Mesangial cell (primary cell): ENCODE measurements around the gene DMKN. TPM values are rescaled to one million over a fixed set of nuclear protein-coding genes. Genes with fewer than 3 reads are reported as not detected.

Experiments used
- total RNA-seq: library from RNA; depleted of rRNA; stranded (reverse); fragments of >200 nt; gene quantifications from 2 replicates; pipeline ENCODE4 v1.2.3, GENCODE V29; 2015

Gene DMKN
- 29.5 and 70.4 TPM in 2 replicates for total RNA-seq

GRCh38 chr19:35513628-35514281, at the start of gene DMKN:
Gene DMKN, minus strand, starts transcription at chr19:35513649. Its CDS starts 174 bp downstream, at chr19:35513475.

DNA sequence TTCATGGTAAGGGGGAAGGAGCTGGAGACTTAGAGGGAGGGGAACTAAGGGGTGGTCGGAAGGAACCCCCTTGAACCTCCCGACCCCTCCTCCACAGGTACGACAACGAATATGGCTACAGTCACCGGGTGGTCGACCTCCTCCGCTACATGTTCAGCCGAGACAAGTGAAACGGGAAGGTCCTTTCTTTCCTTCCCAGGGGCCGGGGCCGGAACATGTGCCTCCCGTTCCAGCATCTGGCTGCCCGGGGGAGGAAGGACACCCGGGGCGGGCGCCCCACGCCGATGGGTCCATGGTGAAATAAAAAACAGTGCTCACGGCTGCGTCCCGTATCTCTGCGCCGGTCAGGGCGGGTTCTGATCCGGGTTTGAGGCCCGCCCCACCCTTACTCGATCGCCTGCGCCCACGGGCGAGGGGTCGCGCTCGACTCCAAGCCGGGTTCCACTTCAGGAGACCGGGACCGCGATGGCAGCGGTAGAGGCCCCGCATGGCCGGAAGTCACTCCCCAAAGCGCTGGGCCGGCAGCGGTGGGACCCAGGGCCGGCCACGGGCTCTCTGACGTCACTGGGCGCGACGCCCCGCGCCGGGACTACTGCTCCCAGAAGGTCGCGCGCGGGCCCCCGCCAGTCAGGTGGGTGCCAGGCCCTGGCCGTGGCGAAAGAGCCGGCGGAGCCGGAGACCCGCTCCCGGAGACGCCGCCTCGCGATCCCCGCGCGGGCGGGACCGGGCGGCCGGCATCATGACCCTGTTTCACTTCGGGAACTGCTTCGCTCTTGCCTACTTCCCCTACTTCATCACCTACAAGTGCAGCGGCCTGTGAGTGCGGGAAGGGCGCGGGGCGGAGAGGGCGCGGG, 31.8 kb upstream of the DMKN start, which contains the start of gene TMEM147:
TMEM147 (plus strand) TSS at position 626 of the 854 bp plus-strand sequence; CDS start at position 740, 114 bp downstream.

DNA sequence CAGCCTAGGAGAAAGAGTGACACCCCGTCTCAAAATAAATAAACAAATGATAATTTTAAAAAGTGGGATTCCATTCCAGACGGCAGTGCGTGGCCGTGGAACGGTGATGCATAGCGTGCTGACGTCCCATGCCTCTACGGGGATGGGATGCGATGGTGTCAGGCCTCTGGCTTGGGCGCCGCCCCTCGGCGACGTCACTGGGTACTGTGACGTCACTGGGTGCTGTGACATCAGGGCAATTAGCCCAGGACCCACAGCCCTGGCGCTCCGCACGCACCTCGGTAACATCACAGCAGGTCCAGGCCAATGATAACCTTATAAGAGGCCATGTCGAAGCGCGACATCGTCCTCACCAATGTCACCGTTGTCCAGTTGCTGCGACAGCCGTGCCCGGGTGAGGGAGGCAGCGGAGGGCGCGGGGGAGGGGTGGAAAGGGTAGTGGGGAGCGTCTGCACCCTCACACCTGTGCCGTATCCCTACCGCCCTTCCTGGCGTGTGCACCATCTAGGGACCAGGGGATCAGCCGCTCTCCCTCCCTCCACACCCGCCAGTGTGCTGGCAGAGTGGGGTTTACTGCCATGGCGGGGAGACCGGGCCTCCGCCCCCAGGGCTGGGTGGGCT, 19.9 kb upstream of the DMKN start, which contains the start of gene GAPDHS:
GAPDHS (plus strand) TSS at position 256 of the 621 bp plus-strand sequence; CDS start at position 328, 72 bp downstream.

DNA sequence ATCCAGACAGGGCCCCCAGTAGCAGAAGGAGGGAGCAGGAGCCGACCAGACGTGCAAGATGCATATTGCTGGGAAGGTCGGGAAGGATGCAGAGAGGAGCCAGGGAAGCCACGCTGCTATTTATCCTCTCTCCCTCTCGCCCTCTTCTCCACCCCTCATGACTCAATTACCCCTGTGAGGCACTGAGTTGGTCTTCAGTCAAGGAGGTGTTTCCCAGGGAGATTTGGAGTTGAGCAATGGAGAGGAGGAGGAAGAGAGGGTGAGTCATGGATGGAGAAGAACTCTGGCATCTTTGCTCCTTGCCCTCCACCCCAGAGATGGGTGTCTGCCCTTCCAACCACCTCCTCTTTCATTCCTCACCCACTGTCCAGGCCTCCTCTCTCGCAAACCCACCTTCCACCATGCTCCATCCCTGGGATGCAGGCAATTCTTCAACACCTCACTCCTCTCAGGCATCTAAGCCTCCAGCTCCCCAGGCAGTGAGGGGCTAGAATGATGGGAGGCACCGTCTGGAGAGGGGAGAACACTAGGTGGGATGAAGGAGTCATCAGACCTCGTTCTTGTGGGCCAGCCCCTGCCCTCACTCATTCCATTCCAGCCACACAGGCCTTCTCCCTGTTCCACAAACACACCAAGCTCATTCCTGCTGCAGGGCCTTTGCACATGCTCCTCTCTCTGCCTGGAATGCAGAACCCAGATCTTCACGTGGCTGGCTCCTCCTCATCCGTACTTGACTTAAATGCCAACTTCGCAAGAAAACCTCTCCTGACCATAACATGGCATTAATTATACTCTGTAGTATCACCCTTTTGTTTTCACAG, 15.0 kb upstream of the DMKN start, which contains the start of gene SBSN:
SBSN (minus strand) TSS at position 94 of the 821 bp plus-strand sequence; CDS start at position 64, 30 bp downstream.

GRCh38 chr19:35490364-35490763, 23.1 kb downstream of the DMKN start, which contains the start of gene KRTDAP:
Gene KRTDAP, minus strand, starts transcription at chr19:35490464. Its CDS starts 22 bp downstream, at chr19:35490442.

GRCh38 chr19:35447606-35448469, 65.6 kb downstream of the DMKN start, which contains the start of gene FFAR2:
Gene FFAR2, plus strand, starts transcription at chr19:35448257. Its CDS starts 1,458 bp downstream, at chr19:35449715.

Other genes starting within 250 kb of the DMKN start
- 69.4 and 83.2 TPM in 2 replicates for gene USF2, start 244.7 kb downstream of the DMKN start, total RNA-seq
- not detected in 2 replicates for gene HAMP, start 231.1 kb downstream of the DMKN start, total RNA-seq
- 0.25 TPM in 1 of 2 replicates, not detected in the other for gene MAG, start 221.5 kb downstream of the DMKN start, total RNA-seq
- gene CD22, start 184.5 kb downstream of the DMKN start, total RNA-seq, result 1.1 TPM in 1 of 2 replicates, not detected in the other
- not detected in 2 replicates for gene FFAR1, start 165.7 kb downstream of the DMKN start, total RNA-seq
- not detected in 2 replicates for gene FFAR3, start 155.2 kb downstream of the DMKN start, total RNA-seq
- gene GPR42, start 142.6 kb downstream of the DMKN start, total RNA-seq, result not detected in 2 replicates
- not detected in 2 replicates for gene FFAR2, start 65.4 kb downstream of the DMKN start, total RNA-seq
- gene KRTDAP, start 23.2 kb downstream of the DMKN start, total RNA-seq, result not detected in 2 replicates
- not detected in 2 replicates for gene SBSN, start 14.7 kb upstream of the DMKN start, total RNA-seq
- gene GAPDHS, start 19.8 kb upstream of the DMKN start, total RNA-seq, result not detected in 2 replicates
- gene TMEM147, start 32.0 kb upstream of the DMKN start, total RNA-seq, result 118 and 129 TPM in 2 replicates
- gene ATP4A, start 50.0 kb upstream of the DMKN start, total RNA-seq, result not detected in 2 replicates
- gene PMIS2, start 72.5 kb upstream of the DMKN start, total RNA-seq, result not detected in 2 replicates
- 7.5 and 20.7 TPM in 2 replicates for gene HAUS5, start 99.1 kb upstream of the DMKN start, total RNA-seq
- gene RBM42, start 115.4 kb upstream of the DMKN start, total RNA-seq, result 79.6 and 99.4 TPM in 2 replicates
- gene ETV2, start 128.1 kb upstream of the DMKN start, total RNA-seq, result 0.49 and 2.3 TPM in 2 replicates
- gene COX6B1, start 134.7 kb upstream of the DMKN start, total RNA-seq, result 474 TPM in 2 replicates
- 0.16 TPM in 1 of 2 replicates, not detected in the other for gene UPK1A, start 152.9 kb upstream of the DMKN start, total RNA-seq
- gene ZBTB32, start 190.9 kb upstream of the DMKN start, total RNA-seq, result not detected in 2 replicates
- 10.9 and 17.2 TPM in 2 replicates for gene KMT2B, start 204.4 kb upstream of the DMKN start, total RNA-seq
- 4.7 and 8.3 TPM in 2 replicates for gene IGFLR1, start 228.8 kb upstream of the DMKN start, total RNA-seq
- gene U2AF1L4, start 231.8 kb upstream of the DMKN start, total RNA-seq, result 5.4 and 9.0 TPM in 2 replicates
- 61.4 and 72.5 TPM in 2 replicates for gene PSENEN, start 232.0 kb upstream of the DMKN start, total RNA-seq
- 7.6 and 11.9 TPM in 2 replicates for gene LIN37, start 234.9 kb upstream of the DMKN start, total RNA-seq
- 2.3 and 6.8 TPM in 2 replicates for gene HSPB6, start 243.4 kb upstream of the DMKN start, total RNA-seq
- 13.4 and 22.7 TPM in 2 replicates for gene PROSER3, start 244.5 kb upstream of the DMKN start, total RNA-seq